Liver (tissue), 3 donors: ENCODE results near the gene AGPAT4.

Experiments
- GABPA ChIP-seq, 2 donors: IDR thresholded peaks in 1 of 2; conservative IDR thresholded peaks in 1 of 2; 2 replicates each; pipeline ENCODE4 v1.6.1; 2016; ENCODE audit warnings: antibody characterized with exemption in 2 of 2, mild to moderate bottlenecking in 1 of 2, moderate library complexity in 1 of 2
- RAD21 ChIP-seq, 2 donors: IDR thresholded peaks; 2 replicates each; pipeline ENCODE4 v1.6.1; 2016; ENCODE audit warnings: antibody characterized with exemption in 2 of 2, mild to moderate bottlenecking in 2 of 2
- SP1 ChIP-seq: IDR thresholded peaks from 2 replicates; pipeline ENCODE4 v1.6.1; 2018; ENCODE audit warnings: antibody characterized with exemption, mild to moderate bottlenecking
- TF ChIP-seq, protein P1 (sequence below): fragments of 150-350 bp; IDR thresholded peaks from 2 replicates; pipeline ENCODE4 v1.5.1; 2017; ENCODE audit warnings: improper control_type of control experiment, low read depth, low read length; ENCODE audit not compliant: missing input control
- TF ChIP-seq, protein P2 (sequence below): IDR thresholded peaks from 2 replicates; pipeline ENCODE4 v1.6.1; 2016; ENCODE audit warnings: antibody characterized with exemption
- donor health status: healthy.
- donor health status: healthy.

DNA sequence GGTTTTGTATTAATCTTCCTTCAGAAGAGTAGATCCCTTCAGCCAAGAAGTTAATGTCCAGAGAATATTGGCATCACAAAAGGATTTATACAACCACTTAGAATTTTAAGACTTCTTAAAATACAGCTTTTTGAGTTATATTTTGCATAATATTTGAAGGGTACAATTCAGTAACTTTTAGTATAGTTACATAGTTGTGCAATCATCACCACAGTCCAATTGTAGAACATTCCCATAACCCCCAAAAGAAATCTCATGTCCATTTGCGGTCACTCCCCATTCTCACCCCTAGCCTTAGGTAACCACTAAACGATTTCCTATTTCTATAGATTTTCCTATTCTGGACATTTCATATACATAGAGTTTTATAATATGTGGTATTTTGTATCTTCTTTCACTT lies 155.9 kb downstream of the AGPAT4 start:
- TF ChIP-seq, protein P1, sequence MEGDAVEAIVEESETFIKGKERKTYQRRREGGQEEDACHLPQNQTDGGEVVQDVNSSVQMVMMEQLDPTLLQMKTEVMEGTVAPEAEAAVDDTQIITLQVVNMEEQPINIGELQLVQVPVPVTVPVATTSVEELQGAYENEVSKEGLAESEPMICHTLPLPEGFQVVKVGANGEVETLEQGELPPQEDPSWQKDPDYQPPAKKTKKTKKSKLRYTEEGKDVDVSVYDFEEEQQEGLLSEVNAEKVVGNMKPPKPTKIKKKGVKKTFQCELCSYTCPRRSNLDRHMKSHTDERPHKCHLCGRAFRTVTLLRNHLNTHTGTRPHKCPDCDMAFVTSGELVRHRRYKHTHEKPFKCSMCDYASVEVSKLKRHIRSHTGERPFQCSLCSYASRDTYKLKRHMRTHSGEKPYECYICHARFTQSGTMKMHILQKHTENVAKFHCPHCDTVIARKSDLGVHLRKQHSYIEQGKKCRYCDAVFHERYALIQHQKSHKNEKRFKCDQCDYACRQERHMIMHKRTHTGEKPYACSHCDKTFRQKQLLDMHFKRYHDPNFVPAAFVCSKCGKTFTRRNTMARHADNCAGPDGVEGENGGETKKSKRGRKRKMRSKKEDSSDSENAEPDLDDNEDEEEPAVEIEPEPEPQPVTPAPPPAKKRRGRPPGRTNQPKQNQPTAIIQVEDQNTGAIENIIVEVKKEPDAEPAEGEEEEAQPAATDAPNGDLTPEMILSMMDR: no peak
- TF ChIP-seq RAD21 (IDR thresholded peaks at IDR 0.05) (no peak), SP1 (no peak), GABPA (IDR thresholded peaks at IDR 0.05 in 1 of 2, conservative IDR thresholded peaks at IDR 0.05 in 1 of 2) (no peak)
- TF ChIP-seq, protein P2, sequence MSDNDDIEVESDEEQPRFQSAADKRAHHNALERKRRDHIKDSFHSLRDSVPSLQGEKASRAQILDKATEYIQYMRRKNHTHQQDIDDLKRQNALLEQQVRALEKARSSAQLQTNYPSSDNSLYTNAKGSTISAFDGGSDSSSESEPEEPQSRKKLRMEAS: no peak
